Keratinocyte (primary cell): ENCODE results near the gene DLL1. TPM values are rescaled to one million over a fixed set of nuclear protein-coding genes. Genes with fewer than 3 reads are reported as not detected.

Experiments used
- DNase-seq: peaks from one replicate; pipeline ENCODE4 v3.0.0-alpha.2; 2011; ENCODE audit warnings: low read depth, missing footprints, low spot score
- FAIRE-seq: peaks from 2 replicates; lab custom pipeline; 2011; peaks lifted over from hg19 to GRCh38; lab: Jason Lieb, UNC
- H2AFZ ChIP-seq: 2 replicates; pipeline ENCODE4 v1.6.0; 2012; ENCODE audit warnings: low read length, control low read depth, inconsistent platforms; ENCODE audit not compliant: control insufficient read depth
- H3K27ac ChIP-seq: 2 replicates; pipeline ENCODE4 v1.5.1; 2011; ENCODE audit warnings: low read length; ENCODE audit not compliant: control insufficient read depth, insufficient read depth
- H3K27me3 ChIP-seq: 3 replicates; pipeline ENCODE4 v1.6.0; 2011; ENCODE audit warnings: low read length; ENCODE audit not compliant: control insufficient read depth, insufficient read depth; ENCODE audit errors: extremely low read depth
- H3K36me3 ChIP-seq, 2 experiments: 2 replicates in 1 of 2; 3 replicates in 1 of 2; pipeline ENCODE4 v1.5.1; 2011; ENCODE audit warnings: low read length in 2 of 2, mild to moderate bottlenecking in 1 of 2; ENCODE audit not compliant: control insufficient read depth in 2 of 2, insufficient read depth in 2 of 2; ENCODE audit errors: extremely low read depth in 1 of 2
- H3K4me1 ChIP-seq: 3 replicates; pipeline ENCODE4 v1.5.1; 2011; ENCODE audit warnings: low read length; ENCODE audit not compliant: control insufficient read depth, insufficient read depth; ENCODE audit errors: extremely low read depth
- H3K4me2 ChIP-seq: 3 replicates; pipeline ENCODE4 v1.6.0; 2011; ENCODE audit warnings: low read depth, low read length; ENCODE audit not compliant: control insufficient read depth, insufficient read depth; ENCODE audit errors: extremely low read depth
- H3K4me3 ChIP-seq, 3 experiments: fragments of 200-600 bp in 1 of 3; sonication (generic) in 1 of 3; 2 replicates in 2 of 3; 3 replicates in 1 of 3; pipeline ENCODE4 v1.5.1; 2011 to 2016; ENCODE audit warnings: low read length in 3 of 3, mild to moderate bottlenecking in 3 of 3, control low read depth in 2 of 3, inconsistent platforms in 1 of 3, low read depth in 1 of 3, mixed read lengths in 1 of 3, mixed run types in 1 of 3, moderate library complexity in 1 of 3; ENCODE audit not compliant: control insufficient read depth in 2 of 3, insufficient read depth in 2 of 3; ENCODE audit errors: extremely low read depth in 1 of 3
- H3K79me2 ChIP-seq: 2 replicates; pipeline ENCODE4 v1.6.0; 2012; ENCODE audit warnings: low read length; ENCODE audit not compliant: control insufficient read depth, insufficient read depth
- H3K9ac ChIP-seq: 3 replicates; pipeline ENCODE4 v1.6.0; 2011; ENCODE audit warnings: low read length; ENCODE audit not compliant: control insufficient read depth, insufficient read depth; ENCODE audit errors: extremely low read depth
- H3K9me1 ChIP-seq: 3 replicates; pipeline ENCODE4 v1.6.0; 2011; ENCODE audit warnings: low read length; ENCODE audit not compliant: control insufficient read depth, insufficient read depth; ENCODE audit errors: extremely low read depth
- H3K9me3 ChIP-seq: 2 replicates; pipeline ENCODE4 v1.5.1; 2012; ENCODE audit warnings: low read depth, low read length; ENCODE audit not compliant: control insufficient read depth
- H4K20me1 ChIP-seq: 3 replicates; pipeline ENCODE4 v1.6.0; 2011; ENCODE audit warnings: low read length; ENCODE audit not compliant: control insufficient read depth, insufficient read depth; ENCODE audit errors: extremely low read depth
- CTCF ChIP-seq, 3 experiments: IDR thresholded peaks in 1 of 3; conservative IDR thresholded peaks in 1 of 3; optimal IDR thresholded peaks in 1 of 3; 2 replicates in 2 of 3; 3 replicates in 1 of 3; pipeline versions ENCODE3 to v1.5.1; 2011; ENCODE audit warnings: low read length in 3 of 3, mild to moderate bottlenecking in 3 of 3, moderate library complexity in 2 of 3, control low read depth in 1 of 3, inconsistent platforms in 1 of 3; ENCODE audit not compliant: insufficient read depth in 2 of 3; ENCODE audit errors: extremely low read depth in 1 of 3
- EZH2 ChIP-seq: IDR thresholded peaks from one replicate; pipeline ENCODE4 v1.6.1; 2012; ENCODE audit warnings: inconsistent platforms, mild to moderate bottlenecking, low read length, moderate library complexity
- dilution Hi-C: fragments of 300-500 bp; cut with MboI; formaldehyde crosslinking; loops from one replicate; pipeline ENCODE4 v1.7.0; 2020; ENCODE audit warnings: low sequenced_read_pairs; ENCODE audit not compliant: extremely low pct_ligation_motif_present
- polyA plus RNA-seq, 5 experiments: library from polyadenylated mRNA; depleted of rRNA in 3 of 5; stranded (reverse) in 3 of 5; stranded (forward) in 1 of 5; unstranded in 1 of 5; fragments of >200 nt; gene quantifications; 1 replicate in 1 of 5; 2 replicates in 3 of 5; 3 replicates in 1 of 5; pipeline versions ENCODE4 v1.2.1 to v1.2.3, GENCODE V29; 2011 to 2012; ENCODE audit warnings: missing spikeins in 2 of 5, low read depth in 1 of 5, low replicate concordance in 1 of 5

DLL1 gene
- polyA plus RNA-seq, 1 donor (not counting 4 experiments of a cell fraction or from before 2014, with no cell fraction given): 8.2 TPM

GRCh38 chr6:170273681-170274080 lies 17.2 kb downstream of the DLL1 start:
- Histone ChIP-seq H3K4me2 (no peak overlapping the region), H3K9me1 (no peaks in the 10 kb centered on the region), H3K4me3 (no peak overlapping the region), H3K4me1 (no peaks in the 10 kb centered on the region), H3K9me3 (no peaks in the 10 kb centered on the region), H3K9ac (no peak overlapping the region), H3K27me3 (peaks cover 3% of the 10 kb centered on the region), H4K20me1 (no peaks in the 10 kb centered on the region), H3K36me3 (no peaks in the 10 kb centered on the region), H2AFZ (no peak overlapping the region), H3K79me2 (no peaks in the 10 kb centered on the region), H3K27ac (no peak overlapping the region)
- dilution Hi-C loops: no loop called here
- FAIRE-seq: no peak
- DNase-seq: no peak
- TF ChIP-seq CTCF (optimal IDR thresholded peaks at IDR 0.05 in 1 of 3, IDR thresholded peaks at IDR 0.05 in 1 of 3, conservative IDR thresholded peaks at IDR 0.05 in 1 of 3; ENCODE audit: extremely low read depth in 1 of 3, insufficient read depth in 2 of 3, low read length in 3 of 3) (no peak), EZH2 (no peak)

- H3K4me3 ChIP-seq: no peak overlapping the region
- H3K79me2 ChIP-seq: no peaks in the 10 kb centered on the region
- TF ChIP-seq CTCF (optimal IDR thresholded peaks at IDR 0.05 in 1 of 3, IDR thresholded peaks at IDR 0.05 in 1 of 3, conservative IDR thresholded peaks at IDR 0.05 in 1 of 3; ENCODE audit: extremely low read depth in 1 of 3, insufficient read depth in 2 of 3, low read length in 3 of 3) (no peak), EZH2 (no peak)
- no peaks in the 10 kb centered on the region for H3K36me3 ChIP-seq
- FAIRE-seq: no peak
- H3K9me1 ChIP-seq: no peaks in the 10 kb centered on the region
- H3K4me1 ChIP-seq: no peaks in the 10 kb centered on the region
- no peak overlapping the region for H3K9ac ChIP-seq
- no peak overlapping the region for H2AFZ ChIP-seq
- H3K9me3 ChIP-seq: no peaks in the 10 kb centered on the region
- H3K27me3 ChIP-seq: peaks cover 3% of the 10 kb centered on the region
- no peak for DNase-seq
- dilution Hi-C loops: no loop called here
- H4K20me1 ChIP-seq: no peaks in the 10 kb centered on the region
- H3K4me2 ChIP-seq: no peak overlapping the region
- no peak overlapping the region for H3K27ac ChIP-seq
Observed at GRCh38 chr6:170273191-170273590, 17.7 kb downstream of the DLL1 start.
